Measurements from ENCODE around the gene NOTO.
"Not testable (repeated sequence)": the region's sequence is repeated elsewhere in the genome, so short reads cannot be mapped to it uniquely, and the experiment has no call there.

- TF ChIP-seq SMC3 (IDR thresholded peaks at IDR 0.05); CHD4 (IDR thresholded peaks at IDR 0.05; ENCODE audit: borderline replicate concordance): not testable (repeated sequence)
Measured at GRCh38 chr2:73168348-73168747, 34.0 kb upstream of the NOTO start.

All from A549 (cell line).